IPS-18c (cell line): ENCODE measurements around the gene CTTN.

Experiments
- H3K4me3 ChIP-seq: 2 replicates; pipeline ENCODE4 v1.7.0; 2013; ENCODE audit warnings: low read depth, mild to moderate bottlenecking, low read length, moderate library complexity; ENCODE audit not compliant: insufficient read depth
- H3K9me3 ChIP-seq: one replicate; pipeline ENCODE4 v1.6.1; 2013; ENCODE audit warnings: mild to moderate bottlenecking, low read length, moderate library complexity; ENCODE audit not compliant: control insufficient read depth, insufficient read depth

CTTN gene

GRCh38 chr11:70416881-70417280 is 18.6 kb downstream of the CTTN start:
- Histone ChIP-seq H3K4me3 (no peak overlapping the region), H3K9me3 (no peaks in the 10 kb centered on the region)

GRCh38 chr11:70418130-70418529 is 19.8 kb downstream of the CTTN start:
- H3K4me3 ChIP-seq: no peak overlapping the region
- no peaks in the 10 kb centered on the region for H3K9me3 ChIP-seq

GRCh38 chr11:70419307-70420007 is 21.1 kb downstream of the CTTN start:
- Histone ChIP-seq H3K9me3 (no peaks in the 10 kb centered on the region), H3K4me3 (no peak overlapping the region)

- no peaks in the 10 kb centered on the region for H3K9me3 ChIP-seq
- no peak overlapping the region for H3K4me3 ChIP-seq
These were observed 21.7 kb downstream of the CTTN start for GRCh38 chr11:70420008-70420464.

GRCh38 chr11:70420496-70420895 is 22.2 kb downstream of the CTTN start:
- H3K9me3 ChIP-seq: no peaks in the 10 kb centered on the region
- H3K4me3 ChIP-seq: no peak overlapping the region

GRCh38 chr11:70421123-70421522 is 22.8 kb downstream of the CTTN start:
- H3K9me3 ChIP-seq: no peaks in the 10 kb centered on the region

GRCh38 chr11:70422692-70423522 is 24.6 kb downstream of the CTTN start:
- Histone ChIP-seq H3K9me3 (no peaks in the 10 kb centered on the region), H3K4me3 (no peak overlapping the region)

More at GRCh38 chr11:70421123-70421522, 22.8 kb downstream of the CTTN start:
- no peak overlapping the region for H3K4me3 ChIP-seq

- no peak overlapping the region for H3K4me3 ChIP-seq
These were observed 25.5 kb downstream of the CTTN start for GRCh38 chr11:70423523-70424505.

GRCh38 chr11:70424765-70425344 is 26.5 kb downstream of the CTTN start:
- Histone ChIP-seq H3K4me3 (no peak overlapping the region), H3K9me3 (no peaks in the 10 kb centered on the region)

More at GRCh38 chr11:70423523-70424505, 25.5 kb downstream of the CTTN start:
- no peaks in the 10 kb centered on the region for H3K9me3 ChIP-seq

GRCh38 chr11:70427436-70427835 is 29.1 kb downstream of the CTTN start:
- Histone ChIP-seq H3K9me3 (no peaks in the 10 kb centered on the region), H3K4me3 (no peak overlapping the region)

GRCh38 chr11:70428701-70429427 is 30.5 kb downstream of the CTTN start:
- H3K4me3 ChIP-seq: no peak overlapping the region
- H3K9me3 ChIP-seq: no peaks in the 10 kb centered on the region

- Histone ChIP-seq H3K9me3 (no peaks in the 10 kb centered on the region), H3K4me3 (no peak overlapping the region)
These were observed 31.0 kb downstream of the CTTN start for GRCh38 chr11:70429428-70429705.

- Histone ChIP-seq H3K9me3 (no peaks in the 10 kb centered on the region), H3K4me3 (no peak overlapping the region)
These were observed 31.6 kb downstream of the CTTN start for GRCh38 chr11:70429724-70430521.

GRCh38 chr11:70430671-70431574 is 32.6 kb downstream of the CTTN start:
- Histone ChIP-seq H3K4me3 (no peak overlapping the region), H3K9me3 (no peaks in the 10 kb centered on the region)

GRCh38 chr11:70431611-70432010 is 33.3 kb downstream of the CTTN start:
- Histone ChIP-seq H3K9me3 (no peaks in the 10 kb centered on the region), H3K4me3 (no peak overlapping the region)
